HG03575 (cell line): ENCODE results near the gene ANXA6.

Source experiments
- ATAC-seq: cut with Tn5 transposase; IDR thresholded peaks from one replicate; pipeline ENCODE4 v1.9.1; 2021; ENCODE audit not compliant: unreplicated experiment, insufficient number of reproducible peaks, low FRiP score; ENCODE audit errors: extremely low read depth

ANXA6 gene

DNA sequence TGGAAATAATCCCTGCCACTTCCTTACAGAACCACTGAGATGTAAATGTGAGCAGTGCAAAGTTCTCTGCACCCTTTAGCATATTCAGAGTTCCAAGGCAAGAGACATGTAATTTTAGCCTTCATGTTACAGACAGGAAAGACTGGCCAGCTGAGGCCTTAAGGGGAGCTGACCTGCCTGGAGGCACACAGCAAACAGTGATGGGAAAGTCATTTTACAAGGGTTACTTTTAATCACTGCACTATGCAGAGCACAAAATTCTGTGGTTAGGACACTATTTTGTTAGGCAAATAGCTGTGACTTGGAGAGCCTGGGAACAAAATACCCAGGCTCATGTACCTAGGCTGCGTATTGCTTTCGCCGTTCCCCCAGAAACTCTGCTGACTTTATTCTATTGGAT, 46.6 kb downstream of the ANXA6 start:
- ATAC-seq: no peak

DNA sequence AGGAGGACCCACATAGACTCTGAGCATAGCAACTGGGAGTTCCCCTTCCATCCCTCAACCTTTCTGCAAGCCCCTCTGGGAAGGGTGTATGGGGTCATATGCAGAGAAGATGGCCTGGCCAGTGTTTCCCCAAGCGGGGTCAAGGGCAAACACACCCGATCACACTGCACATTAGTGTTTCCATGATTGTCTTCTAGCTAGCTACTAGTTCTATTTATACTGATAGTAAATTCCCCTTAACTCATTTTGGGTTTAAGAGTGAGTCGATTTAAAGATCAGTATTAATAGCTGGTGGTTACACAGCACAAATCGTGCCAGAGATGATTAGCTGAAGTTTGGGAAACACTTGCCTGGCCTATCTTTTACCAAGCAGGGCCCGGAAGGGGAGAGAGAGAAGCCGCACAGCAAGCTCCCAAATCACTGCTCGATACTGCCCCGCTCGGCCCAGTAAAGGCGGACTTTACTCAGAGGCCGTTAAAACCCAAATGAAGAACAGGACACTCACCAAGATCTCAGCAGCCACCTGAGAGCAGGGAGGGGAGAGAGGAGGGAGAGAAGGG, 47.4 kb downstream of the ANXA6 start:
- no peak for ATAC-seq

GRCh38 chr5:151108566-151108965, 49.0 kb downstream of the ANXA6 start:
- no peak for ATAC-seq

GRCh38 chr5:151107738-151108520, 49.6 kb downstream of the ANXA6 start:
- no peak for ATAC-seq

GRCh38 chr5:151107084-151107483, 50.5 kb downstream of the ANXA6 start:
- no peak for ATAC-seq

DNA sequence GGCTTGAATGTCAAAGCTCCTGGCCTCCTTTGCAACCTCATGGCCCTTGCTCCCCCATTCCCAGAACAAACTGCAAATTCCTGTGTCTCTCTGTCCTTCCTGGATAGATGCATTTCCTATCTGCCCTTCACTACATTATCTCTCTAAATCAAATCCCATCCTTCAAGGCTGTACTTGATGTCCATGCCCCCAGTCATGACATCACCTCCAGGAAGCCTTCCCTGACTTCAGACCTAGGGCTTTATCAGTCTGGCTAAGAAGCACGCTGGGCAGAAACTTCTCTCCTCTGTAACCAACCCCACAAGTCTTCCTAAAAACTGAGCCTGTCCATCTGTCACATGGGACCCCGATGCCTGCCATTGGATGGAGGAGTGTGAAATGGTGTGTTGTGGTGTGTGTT, 51.1 kb downstream of the ANXA6 start:
- no peak for ATAC-seq

DNA sequence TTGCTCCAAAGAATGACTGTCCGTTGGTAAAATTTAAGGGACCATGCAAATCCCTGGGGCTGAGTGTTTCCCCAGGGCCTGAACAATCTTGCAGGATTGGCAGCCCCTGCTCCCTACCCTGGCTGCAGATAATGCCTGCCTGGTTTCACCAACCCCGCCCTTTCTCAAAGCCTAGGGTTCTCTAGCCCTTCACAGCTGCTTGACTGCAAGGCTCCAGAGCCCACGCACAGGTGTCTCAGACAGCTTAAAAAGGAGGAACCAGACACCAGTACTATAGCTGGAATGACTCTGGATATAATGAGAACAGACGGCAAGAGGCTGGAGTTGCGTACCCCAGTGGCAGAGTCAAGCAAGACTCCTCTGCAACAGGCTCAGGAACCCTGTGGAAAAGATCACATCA, 51.5 kb downstream of the ANXA6 start:
- no peak for ATAC-seq

GRCh38 chr5:151105561-151105960, 52.0 kb downstream of the ANXA6 start:
- ATAC-seq: no peak

DNA sequence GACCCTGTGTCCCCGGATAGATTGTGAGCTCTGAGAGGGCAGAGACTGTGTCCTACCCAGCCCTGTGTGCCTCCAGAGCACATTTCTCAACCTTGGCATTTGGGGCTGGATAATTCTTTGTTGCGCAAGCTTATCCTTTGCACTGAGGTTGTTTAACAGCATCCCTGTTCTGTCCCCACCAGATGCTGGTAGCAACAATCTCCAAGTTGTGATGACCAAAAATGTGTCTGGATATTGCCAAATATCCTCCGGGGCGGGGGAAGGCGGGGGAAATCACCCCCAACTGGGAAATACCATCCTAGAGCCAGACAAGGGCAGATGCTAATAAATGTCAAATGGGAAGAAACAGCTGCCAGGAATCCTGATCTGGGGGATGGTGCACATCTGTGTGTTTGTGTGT, 52.8 kb downstream of the ANXA6 start:
- no peak for ATAC-seq

DNA sequence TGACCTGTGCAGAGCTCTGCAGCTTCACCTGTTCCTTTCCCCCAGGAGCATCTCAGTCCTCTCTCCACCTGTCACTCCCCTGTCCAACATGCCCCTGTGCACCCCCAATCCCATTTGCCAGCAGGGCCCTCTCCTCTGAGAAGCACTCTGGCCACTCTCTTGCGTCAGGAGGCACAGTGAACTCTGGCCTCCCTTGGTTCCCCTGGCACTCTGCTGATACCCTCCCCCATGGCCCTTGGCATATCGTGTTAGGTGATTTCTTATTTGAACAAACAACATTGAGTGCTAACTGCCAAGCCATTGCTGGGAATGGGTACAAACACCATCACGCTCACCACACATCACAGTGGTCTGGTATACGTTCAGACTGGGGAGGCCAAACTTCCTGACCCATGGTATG, 55.8 kb downstream of the ANXA6 start:
- no peak for ATAC-seq

GRCh38 chr5:151101151-151101550, 56.4 kb downstream of the ANXA6 start:
- ATAC-seq: no peak

- no peak for ATAC-seq
Measured at GRCh38 chr5:151100681-151101080, 56.9 kb downstream of the ANXA6 start.

DNA sequence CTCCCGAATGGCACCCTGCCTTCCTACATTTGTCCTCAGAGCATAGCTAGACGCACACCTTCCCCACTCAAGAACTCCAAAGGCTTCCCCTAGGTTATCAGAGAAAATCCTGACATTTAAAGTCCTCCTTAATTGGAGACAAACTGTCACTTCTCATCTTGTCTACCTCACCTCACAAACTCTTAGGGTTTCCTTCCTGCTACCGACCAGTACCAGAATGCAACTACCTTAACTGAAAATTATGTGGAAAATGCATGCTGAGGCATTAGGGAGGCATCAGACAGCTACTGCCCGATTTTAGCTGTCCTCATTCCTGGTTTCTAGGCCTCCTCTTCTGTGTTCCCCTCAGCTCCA, 58.8 kb downstream of the ANXA6 start:
- ATAC-seq: no peak

GRCh38 chr5:151097820-151098767, 59.5 kb downstream of the ANXA6 start:
- ATAC-seq: no peak

DNA sequence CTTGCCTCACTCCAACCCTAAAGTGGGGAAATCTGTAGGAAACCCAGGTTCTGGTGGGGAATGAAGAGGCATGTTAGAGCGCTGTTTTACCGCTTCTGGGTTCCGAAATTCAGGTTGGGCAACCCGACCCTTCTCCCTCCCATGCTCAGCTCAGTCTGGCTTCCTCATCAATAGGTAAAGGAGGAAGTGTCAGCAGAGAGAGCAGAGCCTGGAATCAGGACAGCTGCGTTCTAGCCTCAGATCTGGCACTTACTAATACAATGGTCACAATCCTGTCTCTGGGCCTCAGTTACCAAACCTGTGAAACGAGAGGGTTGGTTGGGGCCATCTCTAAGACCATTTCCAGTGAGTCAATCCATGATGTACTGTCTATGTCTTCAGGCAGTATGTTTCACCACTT, 60.5 kb downstream of the ANXA6 start:
- no peak for ATAC-seq

DNA sequence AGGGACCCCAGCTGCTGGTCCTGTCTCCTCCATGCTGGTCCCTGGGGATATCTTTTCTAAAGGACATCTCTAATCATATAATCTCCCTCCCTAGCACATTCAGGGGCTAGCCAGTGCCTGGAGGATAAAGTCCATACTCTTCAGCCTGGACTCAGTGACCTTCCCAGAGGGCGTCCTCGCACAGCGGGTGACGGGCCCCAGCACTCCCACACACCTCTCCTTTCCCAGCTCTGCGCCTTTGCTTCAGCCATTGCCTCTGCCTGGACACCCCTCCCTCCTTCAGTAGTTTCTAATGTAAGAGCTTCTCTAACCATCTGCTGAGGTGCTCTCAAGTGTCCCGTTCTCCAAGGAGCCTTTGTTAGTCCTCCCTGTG, 61.6 kb downstream of the ANXA6 start:
- ATAC-seq: no peak

- ATAC-seq: no peak
Measured at GRCh38 chr5:151095341-151096000, 62.1 kb downstream of the ANXA6 start.

DNA sequence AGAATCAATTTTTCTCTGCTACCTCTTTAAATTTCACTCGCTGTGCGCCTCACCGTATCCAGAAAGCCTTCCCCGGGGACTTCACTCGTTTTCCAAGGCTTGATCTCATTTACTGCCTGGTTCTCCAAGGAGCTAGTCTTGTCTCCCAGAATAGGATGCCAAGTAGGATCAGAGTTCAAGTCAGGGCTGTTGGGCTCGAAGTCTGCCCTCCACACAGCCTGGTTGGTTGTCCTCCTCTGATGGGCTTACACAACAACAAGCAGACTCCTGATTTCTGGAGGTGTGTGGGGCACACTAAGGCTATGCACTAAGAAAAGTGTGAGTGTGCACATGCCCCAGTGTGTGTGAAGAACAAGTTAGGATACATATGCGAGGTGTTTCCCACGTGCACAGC, 62.7 kb downstream of the ANXA6 start:
- no peak for ATAC-seq

GRCh38 chr5:151094030-151094851, 63.3 kb downstream of the ANXA6 start:
- peak; percentile 49 for ATAC-seq
